Smooth muscle cell (in vitro differentiated cells): Measurements from ENCODE around the gene KRT4. TPM values are rescaled to one million over a fixed set of nuclear protein-coding genes. Genes with fewer than 3 reads are reported as not detected.
"Not testable (repeated sequence)": the region's sequence is repeated elsewhere in the genome, so short reads cannot be mapped to it uniquely, and the experiment has no call there.

Experiments used
- DNase-seq: peaks from one replicate; lab custom pipeline; 2025; ENCODE audit not compliant: unreplicated experiment; lab: John Stamatoyannopoulos, UW
- H2AFZ ChIP-seq: fragments of 200-600 bp; sonication (generic); 2 replicates; pipeline ENCODE4 v1.6.0; 2016; ENCODE audit warnings: antibody characterized with exemption, low read depth, mild to moderate bottlenecking
- H3F3A ChIP-seq: fragments of 200-600 bp; sonication (generic); 2 replicates; pipeline ENCODE4 v1.6.0; 2017; ENCODE audit warnings: antibody characterized with exemption, low read depth
- H3K27ac ChIP-seq: fragments of 200-600 bp; sonication (generic); 2 replicates; pipeline ENCODE4 v1.5.1; 2016; ENCODE audit warnings: low read depth, mild to moderate bottlenecking
- H3K27me3 ChIP-seq: fragments of 200-600 bp; sonication (generic); 2 replicates; pipeline ENCODE4 v1.6.1; 2016; ENCODE audit warnings: low read depth, mild to moderate bottlenecking
- H3K36me3 ChIP-seq: fragments of 200-600 bp; sonication (generic); 2 replicates; pipeline ENCODE4 v1.5.1; 2016; ENCODE audit warnings: low read depth
- H3K4me1 ChIP-seq: fragments of 200-600 bp; sonication (generic); 2 replicates; pipeline ENCODE4 v1.5.1; 2016; ENCODE audit warnings: low read depth
- H3K4me2 ChIP-seq: fragments of 200-600 bp; sonication (generic); 2 replicates; pipeline ENCODE4 v1.6.0; 2016; ENCODE audit warnings: mild to moderate bottlenecking
- H3K4me3 ChIP-seq: fragments of 200-600 bp; sonication (generic); 2 replicates; pipeline ENCODE4 v1.5.1; 2016; ENCODE audit warnings: mild to moderate bottlenecking
- H3K79me2 ChIP-seq: fragments of 200-600 bp; sonication (generic); 2 replicates; pipeline ENCODE4 v1.6.0; 2016; ENCODE audit warnings: low read depth, mild to moderate bottlenecking
- H3K9ac ChIP-seq: fragments of 200-600 bp; sonication (generic); 2 replicates; pipeline ENCODE4 v1.6.0; 2016; ENCODE audit warnings: low read depth
- H3K9me3 ChIP-seq: fragments of 200-600 bp; sonication (generic); replicated peaks from 2 replicates; pipeline ENCODE4 v1.5.1; 2016; ENCODE audit warnings: low read depth
- H4K20me1 ChIP-seq: fragments of 200-600 bp; sonication (generic); 2 replicates; pipeline ENCODE4 v1.6.0; 2016; ENCODE audit warnings: low read depth
- WGBS: methylation state at CpG from one replicate; pipeline ENCODE4 v1.1.7; 2016; ENCODE audit warnings: low lambda C conversion rate; 5-methylcytosine and 5-hydroxymethylcytosine counted together
- polyA plus RNA-seq: library from polyadenylated mRNA; unstranded; fragments of >200 nt; fragmentation: Nextera tagmentation; extraction: Ambion mirVana; gene quantifications from 2 replicates; pipeline ENCODE4 v1.2.1, GENCODE V29; 2016
- total RNA-seq: library from RNA; depleted of rRNA; stranded (reverse); fragments of >200 nt; gene quantifications from 2 replicates; pipeline ENCODE4 v1.2.3, GENCODE V29; 2014
- TF ChIP-seq, protein P1 (sequence below): fragments of 200-600 bp; sonication (generic); IDR thresholded peaks from 2 replicates; pipeline ENCODE4 v1.5.1; 2017; ENCODE audit warnings: borderline replicate concordance, mild to moderate bottlenecking, antibody characterized with exemption; ENCODE audit not compliant: insufficient read depth, poor library complexity, severe bottlenecking

Gene KRT4
- total and polyA plus RNA-seq, 2 experiments from 2014 or later = not detected

GRCh38 chr12:52795694-52796428, 18.1 kb downstream of the KRT4 start, which contains the start of gene KRT3:
TSS of gene KRT3 (minus strand) at chr12:52796117. CDS start at chr12:52796042, 75 bp downstream.
- Histone ChIP-seq H3K4me3 (no peak within 1 kb of the TSS), H3F3A (no peaks in the 10 kb centered on the region), H3K27me3 (no peaks in the 10 kb centered on the region), H3K27ac (no peak within 1 kb of the TSS), H4K20me1 (no peaks in the 10 kb centered on the region), H3K36me3 (no peaks in the 10 kb centered on the region), H3K9me3 (no peaks in the 10 kb centered on the region), H3K9ac (no peak within 1 kb of the TSS), H3K79me2 (no peaks in the 10 kb centered on the region), H2AFZ (no peak within 1 kb of the TSS), H3K4me1 (no peaks in the 10 kb centered on the region), H3K4me2 (no peak within 1 kb of the TSS)
- WGBS = 96% methylated on average over 17 of the region's 17 CpGs
- no peak for DNase-seq
- TF ChIP-seq, protein P1, sequence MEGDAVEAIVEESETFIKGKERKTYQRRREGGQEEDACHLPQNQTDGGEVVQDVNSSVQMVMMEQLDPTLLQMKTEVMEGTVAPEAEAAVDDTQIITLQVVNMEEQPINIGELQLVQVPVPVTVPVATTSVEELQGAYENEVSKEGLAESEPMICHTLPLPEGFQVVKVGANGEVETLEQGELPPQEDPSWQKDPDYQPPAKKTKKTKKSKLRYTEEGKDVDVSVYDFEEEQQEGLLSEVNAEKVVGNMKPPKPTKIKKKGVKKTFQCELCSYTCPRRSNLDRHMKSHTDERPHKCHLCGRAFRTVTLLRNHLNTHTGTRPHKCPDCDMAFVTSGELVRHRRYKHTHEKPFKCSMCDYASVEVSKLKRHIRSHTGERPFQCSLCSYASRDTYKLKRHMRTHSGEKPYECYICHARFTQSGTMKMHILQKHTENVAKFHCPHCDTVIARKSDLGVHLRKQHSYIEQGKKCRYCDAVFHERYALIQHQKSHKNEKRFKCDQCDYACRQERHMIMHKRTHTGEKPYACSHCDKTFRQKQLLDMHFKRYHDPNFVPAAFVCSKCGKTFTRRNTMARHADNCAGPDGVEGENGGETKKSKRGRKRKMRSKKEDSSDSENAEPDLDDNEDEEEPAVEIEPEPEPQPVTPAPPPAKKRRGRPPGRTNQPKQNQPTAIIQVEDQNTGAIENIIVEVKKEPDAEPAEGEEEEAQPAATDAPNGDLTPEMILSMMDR = no peak

DNA sequence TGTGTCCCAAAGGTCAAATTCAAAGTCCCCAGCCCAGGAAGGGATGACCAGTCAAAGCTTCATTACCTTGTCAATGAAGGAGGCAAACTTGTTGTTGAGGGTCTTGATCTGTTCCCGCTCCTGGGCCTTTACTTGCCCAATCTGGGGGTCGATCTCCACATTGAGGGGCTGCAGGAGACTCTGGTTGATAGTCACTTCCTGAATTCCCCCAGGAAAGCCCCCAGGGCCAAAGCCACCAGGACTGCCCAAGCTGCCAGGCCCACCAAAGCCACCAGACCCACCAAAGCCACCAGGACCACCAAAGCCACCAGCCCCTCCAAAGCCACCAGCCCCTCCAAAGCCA, 18.6 kb downstream of the KRT4 start:
- H3K9me3 ChIP-seq, H4K20me1 ChIP-seq, H3K27me3 ChIP-seq, H3K36me3 ChIP-seq, H3K4me2 ChIP-seq, H3K79me2 ChIP-seq, H3K4me1 ChIP-seq, H3K4me3 ChIP-seq, H3F3A ChIP-seq, H3K9ac ChIP-seq, DNase-seq, H2AFZ ChIP-seq, H3K27ac ChIP-seq: not testable (repeated sequence)
- WGBS = 97% methylated on average over 2 of the region's 2 CpGs

DNA sequence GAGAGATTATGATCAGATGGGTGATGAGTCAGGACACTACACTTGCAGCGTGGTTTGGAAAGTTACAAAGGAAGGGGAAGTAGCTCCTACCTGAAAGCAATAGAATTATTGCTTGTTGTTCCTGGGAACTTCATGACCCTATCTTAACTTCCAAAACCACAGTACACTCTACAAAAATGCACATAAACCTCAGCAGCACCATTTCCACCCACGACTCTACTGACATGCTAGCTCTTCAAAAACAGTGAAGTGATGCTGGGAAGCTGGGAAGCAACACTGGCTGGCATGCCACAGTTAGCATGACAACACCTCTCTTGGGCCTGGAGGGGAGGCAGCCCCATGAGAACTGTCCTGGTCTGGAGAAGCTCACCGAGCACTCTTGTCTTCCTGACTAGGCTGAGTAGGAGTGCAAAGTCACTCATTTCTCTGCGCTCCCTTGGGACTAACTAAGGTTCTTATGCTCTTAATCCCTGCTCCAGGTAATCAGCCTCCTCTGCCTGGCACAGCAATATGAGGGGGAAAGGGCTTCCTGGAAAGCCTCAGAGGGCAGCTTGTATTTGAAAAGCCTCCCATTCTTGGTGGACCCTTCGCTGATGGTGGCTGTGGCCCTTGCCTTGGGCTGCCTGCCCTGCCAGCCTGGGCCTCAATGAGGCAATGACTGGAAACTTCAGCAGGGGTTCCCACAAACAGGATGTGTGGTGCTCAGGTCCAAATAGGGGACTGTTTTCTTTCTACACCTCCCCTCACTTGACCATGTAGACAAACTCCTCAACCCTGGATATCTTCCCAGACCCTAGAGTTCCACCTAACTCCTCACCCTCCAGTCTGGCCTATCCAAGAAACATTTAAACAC, 19.2 kb downstream of the KRT4 start:
- no peak overlapping the region for H3K4me3 ChIP-seq
- H3K9ac ChIP-seq = no peak overlapping the region
- H3F3A ChIP-seq = no peaks in the 10 kb centered on the region
- H3K36me3 ChIP-seq = no peaks in the 10 kb centered on the region
- DNase-seq = no peak
- H3K79me2 ChIP-seq = no peaks in the 10 kb centered on the region
- H3K4me1 ChIP-seq = no peaks in the 10 kb centered on the region
- no peaks in the 10 kb centered on the region for H3K27me3 ChIP-seq
- no peaks in the 10 kb centered on the region for H3K9me3 ChIP-seq
- H2AFZ ChIP-seq = no peak overlapping the region
- no peak overlapping the region for H3K27ac ChIP-seq
- WGBS = 52% methylated on average over 5 of the region's 5 CpGs
- H3K4me2 ChIP-seq = no peak overlapping the region
- TF ChIP-seq, protein P1 = no peak
- H4K20me1 ChIP-seq = no peaks in the 10 kb centered on the region

DNA sequence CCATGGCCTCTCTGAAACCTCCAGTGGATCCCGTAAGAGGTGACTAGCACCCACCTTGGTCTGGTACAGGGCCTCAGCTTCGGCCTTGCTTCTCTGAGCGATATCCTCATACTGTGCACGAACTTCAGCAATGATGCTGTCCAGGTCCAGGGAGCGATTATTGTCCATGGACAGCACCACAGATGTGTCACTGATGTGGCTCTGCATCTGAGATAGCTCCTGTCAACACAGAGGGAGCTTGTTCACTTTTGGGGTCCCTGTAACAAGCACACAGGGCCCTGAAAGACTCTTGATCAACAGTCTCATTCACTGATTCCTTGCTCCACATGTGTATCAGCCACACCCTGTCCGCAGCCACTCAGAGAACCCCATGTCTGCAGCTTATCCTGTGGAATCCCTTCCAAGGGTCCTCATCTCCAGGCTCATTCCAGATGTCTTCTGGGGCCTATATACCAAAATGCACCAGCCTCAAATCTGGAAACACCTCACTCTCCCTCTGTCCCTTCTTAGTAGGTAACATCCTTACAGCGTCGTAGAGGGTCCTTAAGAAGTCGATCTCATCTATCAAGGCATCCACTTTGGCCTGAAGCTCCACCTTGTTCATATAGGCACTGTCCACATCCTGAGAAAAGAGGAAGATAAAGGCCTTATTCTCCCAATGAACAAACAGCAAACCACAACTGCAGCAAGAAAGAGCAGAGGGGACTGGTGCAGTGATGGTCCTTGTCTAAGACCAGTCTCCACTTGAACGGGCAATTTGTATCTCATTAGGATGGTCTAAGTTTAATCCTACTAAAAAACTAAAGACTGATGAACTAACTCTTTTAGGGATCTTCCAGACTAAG, 21.5 kb downstream of the KRT4 start:
- Histone ChIP-seq H3K27ac (no peak overlapping the region), H3K4me1 (no peaks in the 10 kb centered on the region), H3K4me3 (no peak overlapping the region), H2AFZ (no peak overlapping the region), H3K79me2 (no peaks in the 10 kb centered on the region), H3K4me2 (no peak overlapping the region), H4K20me1 (no peaks in the 10 kb centered on the region), H3F3A (no peaks in the 10 kb centered on the region), H3K27me3 (no peaks in the 10 kb centered on the region), H3K36me3 (no peaks in the 10 kb centered on the region), H3K9ac (no peak overlapping the region), H3K9me3 (no peaks in the 10 kb centered on the region)
- DNase-seq = no peak
- TF ChIP-seq, protein P1 = no peak
- WGBS = 86% methylated on average over 10 of the region's 10 CpGs
